Measurements from ENCODE around the gene IFNA13. TPM values are rescaled to one million over a fixed set of nuclear protein-coding genes. Genes with fewer than 3 reads are reported as not detected.

The IFNA13 gene
- not detected in 2 replicates for total RNA-seq (2014; rRNA removed; shearing (Covaris generic))
- polyA plus RNA-seq (2015; cell fraction: cytosol; rRNA removed) = not detected in 2 replicates
- polyA plus RNA-seq (2015; cell fraction: nucleus; rRNA removed) = not detected in 2 replicates

DNA sequence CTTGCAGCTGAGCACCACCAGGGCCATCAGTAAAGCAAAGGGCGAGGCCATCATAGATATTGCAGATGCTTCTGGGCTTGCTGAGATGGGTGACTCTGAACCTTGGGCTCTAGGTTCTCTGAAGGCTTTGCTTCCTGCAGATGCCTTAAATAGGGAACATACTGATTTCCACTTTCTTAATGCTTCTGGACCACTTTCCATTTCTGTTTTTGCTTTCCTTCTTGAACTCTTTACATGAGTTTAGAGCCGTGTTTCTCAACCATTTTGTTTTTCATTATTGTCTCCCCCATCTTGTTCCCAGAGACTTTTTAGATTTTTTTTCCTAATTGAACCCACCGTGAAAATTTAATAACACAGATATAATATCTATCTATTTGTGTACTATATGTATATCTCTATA is at the start of gene IFNA13:
TSS of gene IFNA13 (minus strand) at position 101 of the 400 bp plus-strand sequence. CDS start at position 54, 47 bp downstream.
- in situ Hi-C loops (cut with HindIII; ENCODE audit: low pct_unique_long_range_greater_than_20kb, low sequenced_read_pairs) = no loop called here
- no peak for DNase-seq (ENCODE audit: low read depth, low spot score)

DNA sequence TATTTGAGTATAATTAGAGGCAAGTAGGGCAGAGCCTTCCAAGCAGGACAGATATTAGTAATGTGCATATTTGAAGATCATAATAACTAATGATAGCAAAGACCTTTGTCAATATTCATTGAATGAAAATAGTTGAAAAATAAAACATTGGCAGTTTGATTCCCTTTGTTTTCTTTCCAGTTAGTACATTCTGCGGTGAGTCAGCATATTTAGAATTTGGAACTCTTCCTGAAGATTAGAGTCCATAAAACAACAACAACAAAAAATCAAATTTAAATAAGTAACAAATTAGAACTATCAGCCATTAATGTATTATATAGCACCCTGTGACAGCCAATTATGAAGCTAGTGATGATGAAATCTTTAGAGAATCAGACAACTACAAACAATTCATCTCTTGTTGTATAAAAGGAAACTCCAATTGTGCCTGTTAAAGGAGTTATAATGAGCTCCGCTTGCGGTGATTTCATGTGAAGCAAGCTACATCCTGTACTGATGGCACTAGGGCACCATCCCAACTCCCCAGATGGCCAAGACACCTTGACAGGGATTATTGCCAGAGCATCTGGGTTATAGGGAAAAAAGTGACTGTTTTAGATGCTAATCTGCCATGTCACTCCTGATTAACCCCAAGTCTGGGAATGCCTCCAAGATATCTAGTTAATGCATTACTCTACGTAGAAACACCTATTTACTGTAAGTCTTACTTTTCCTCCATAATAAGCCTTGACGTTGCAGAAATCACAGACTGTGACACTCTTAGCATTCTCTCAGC is 47.8 kb upstream of the IFNA13 start:
- in situ Hi-C loops (cut with HindIII; ENCODE audit: low pct_unique_long_range_greater_than_20kb, low sequenced_read_pairs) = no loop called here
- DNase-seq (ENCODE audit: low read depth, low spot score) = no peak

DNA sequence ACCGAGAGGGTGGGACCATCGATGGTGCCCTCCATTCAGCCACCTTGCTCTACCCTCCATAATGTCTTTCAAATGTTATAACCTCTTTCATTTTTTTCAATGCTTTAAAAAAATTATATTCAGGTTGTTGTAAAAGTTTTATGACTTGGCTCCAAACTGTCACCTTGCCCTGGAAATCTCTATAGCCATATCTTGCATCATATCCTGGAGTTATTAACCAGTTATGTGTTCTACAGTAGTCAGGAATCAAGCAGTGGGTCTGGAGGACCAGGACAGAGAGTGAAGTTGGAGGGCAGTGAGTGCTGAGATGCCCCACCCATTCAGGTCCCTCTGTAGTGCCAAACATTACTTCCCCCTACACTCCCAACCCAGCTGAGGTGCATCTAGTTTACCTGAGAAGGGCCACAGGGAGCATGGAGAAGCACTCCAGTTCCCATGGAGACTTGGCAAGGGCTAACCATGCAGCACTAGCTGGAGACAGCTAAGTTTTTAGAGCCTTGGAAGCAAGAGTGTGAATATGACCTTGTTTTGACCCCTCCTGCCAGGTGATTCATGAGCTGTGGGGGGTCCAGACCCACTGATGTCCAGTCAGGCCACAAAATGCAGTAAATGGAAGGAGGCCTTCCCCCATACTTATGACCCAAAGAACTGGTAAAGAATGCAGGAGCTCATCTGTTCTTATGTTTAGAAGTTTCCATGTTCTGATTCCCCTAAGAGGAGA is 46.5 kb upstream of the IFNA13 start:
- in situ Hi-C loops (cut with HindIII; ENCODE audit: low pct_unique_long_range_greater_than_20kb, low sequenced_read_pairs) = no loop called here
- DNase-seq (ENCODE audit: low read depth, low spot score) = no peak

DNA sequence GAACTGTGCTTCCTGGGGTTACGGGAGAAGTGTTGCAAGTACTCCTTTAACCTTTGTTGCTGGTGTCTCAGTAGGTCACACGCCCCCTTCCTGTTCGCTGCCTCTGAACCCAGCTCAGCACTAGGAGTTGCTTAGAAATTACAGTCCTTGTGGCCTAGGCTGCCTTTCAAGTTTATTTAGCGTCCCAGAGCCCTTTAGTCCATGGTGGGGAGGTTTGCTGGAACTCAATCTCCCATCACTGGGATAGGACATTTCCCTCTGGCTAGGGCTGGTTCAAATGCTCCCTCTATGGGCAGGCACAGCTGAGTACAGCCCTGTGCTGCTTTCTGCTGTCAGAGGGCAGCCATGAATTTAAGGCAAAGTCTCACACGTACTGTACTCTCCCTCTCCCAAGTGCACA is 45.8 kb upstream of the IFNA13 start:
- in situ Hi-C loops (cut with HindIII; ENCODE audit: low pct_unique_long_range_greater_than_20kb, low sequenced_read_pairs) = no loop called here

DNA sequence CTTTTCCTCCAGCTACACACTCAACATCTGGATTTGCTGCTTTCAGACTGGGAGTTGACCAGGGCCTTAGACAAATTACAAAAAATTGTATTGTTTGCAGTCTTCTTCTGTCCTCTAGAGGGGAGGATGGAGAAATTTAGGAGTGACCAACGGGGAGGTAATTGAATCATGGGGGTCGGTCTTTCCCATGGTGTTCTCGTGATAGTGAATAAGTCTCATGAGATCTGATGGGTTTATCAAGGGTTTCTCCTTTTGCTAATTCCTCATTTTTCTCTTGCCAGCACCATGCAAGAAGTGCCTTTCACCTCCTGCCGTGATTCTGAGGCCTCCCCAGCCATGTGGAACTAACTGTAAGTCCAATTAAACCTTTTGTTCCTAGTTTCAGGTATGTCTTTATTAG is 45.3 kb upstream of the IFNA13 start:
- no peak for DNase-seq (ENCODE audit: low read depth, low spot score)
- in situ Hi-C loops (cut with HindIII; ENCODE audit: low pct_unique_long_range_greater_than_20kb, low sequenced_read_pairs) = no loop called here

More for the DNA sequence above, 45.8 kb upstream of the IFNA13 start:
- DNase-seq (ENCODE audit: low read depth, low spot score) = peak; percentile 53

DNA sequence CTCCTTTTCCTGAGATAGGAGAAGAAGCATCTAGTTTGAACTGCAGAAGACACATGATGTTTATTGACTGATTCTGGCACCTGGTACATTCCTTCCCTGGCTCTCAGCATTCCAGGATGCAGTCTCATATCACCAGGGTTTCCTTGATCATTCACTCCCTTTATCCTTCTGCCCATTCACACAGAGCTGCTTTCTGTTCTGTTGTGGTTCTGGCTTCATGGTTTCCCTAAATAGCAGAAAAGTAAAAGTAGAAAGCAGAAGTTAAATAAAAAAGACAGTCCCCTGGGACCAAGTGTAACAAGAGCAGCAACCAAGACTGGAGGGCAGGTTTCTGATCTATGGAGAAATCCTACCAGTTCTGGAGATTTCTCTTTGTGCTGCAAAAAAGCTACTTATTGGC is 44.2 kb upstream of the IFNA13 start:
- in situ Hi-C loops (cut with HindIII; ENCODE audit: low pct_unique_long_range_greater_than_20kb, low sequenced_read_pairs) = no loop called here
- DNase-seq (ENCODE audit: low read depth, low spot score) = no peak

DNA sequence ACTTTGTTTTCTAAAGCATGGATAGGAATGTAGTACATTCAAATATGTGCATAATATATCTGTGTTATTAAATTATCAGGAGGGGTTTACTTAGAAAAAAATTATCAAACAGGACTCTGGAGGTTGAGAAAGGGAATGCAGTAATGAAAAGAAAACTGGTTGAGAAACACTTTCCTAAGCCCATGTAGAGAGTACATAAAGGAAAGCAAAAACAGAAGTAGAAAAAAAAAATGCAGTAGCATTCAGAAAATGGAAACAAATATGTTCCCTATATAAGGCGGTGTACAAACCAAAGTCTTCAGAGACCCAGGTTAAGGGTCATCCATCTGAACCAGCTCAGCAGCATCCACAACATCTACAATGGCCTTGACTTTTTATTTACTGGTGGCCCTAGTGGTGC is 41.0 kb upstream of the IFNA13 start, which contains the start of gene IFNA8:
TSS of gene IFNA8 (plus strand) at position 301 of the 400 bp plus-strand sequence. CDS start at position 361, 60 bp downstream.
- in situ Hi-C loops (cut with HindIII; ENCODE audit: low pct_unique_long_range_greater_than_20kb, low sequenced_read_pairs) = no loop called here
- no peak for DNase-seq (ENCODE audit: low read depth, low spot score)

DNA sequence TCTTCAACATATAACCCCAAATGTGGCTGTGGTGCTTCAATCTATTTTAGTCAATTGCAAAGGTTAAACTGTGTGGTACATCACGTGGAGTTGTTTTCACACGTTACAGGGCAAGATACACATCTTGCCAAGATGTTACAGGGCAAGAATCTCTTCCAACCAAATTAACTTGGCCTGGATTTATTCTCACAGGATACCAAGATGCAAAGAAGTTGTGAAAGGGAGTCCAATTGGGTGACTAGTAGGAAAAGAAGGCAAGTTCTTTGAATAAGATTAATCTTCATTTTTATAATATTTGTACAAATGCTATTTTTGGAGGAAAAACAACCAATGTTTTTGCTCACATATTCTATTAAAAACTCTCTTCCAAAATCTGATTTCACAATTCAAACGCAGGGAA is 36.3 kb upstream of the IFNA13 start:
- no peak for DNase-seq (ENCODE audit: low read depth, low spot score)
- in situ Hi-C loops (cut with HindIII; ENCODE audit: low pct_unique_long_range_greater_than_20kb, low sequenced_read_pairs) = no loop called here

DNA sequence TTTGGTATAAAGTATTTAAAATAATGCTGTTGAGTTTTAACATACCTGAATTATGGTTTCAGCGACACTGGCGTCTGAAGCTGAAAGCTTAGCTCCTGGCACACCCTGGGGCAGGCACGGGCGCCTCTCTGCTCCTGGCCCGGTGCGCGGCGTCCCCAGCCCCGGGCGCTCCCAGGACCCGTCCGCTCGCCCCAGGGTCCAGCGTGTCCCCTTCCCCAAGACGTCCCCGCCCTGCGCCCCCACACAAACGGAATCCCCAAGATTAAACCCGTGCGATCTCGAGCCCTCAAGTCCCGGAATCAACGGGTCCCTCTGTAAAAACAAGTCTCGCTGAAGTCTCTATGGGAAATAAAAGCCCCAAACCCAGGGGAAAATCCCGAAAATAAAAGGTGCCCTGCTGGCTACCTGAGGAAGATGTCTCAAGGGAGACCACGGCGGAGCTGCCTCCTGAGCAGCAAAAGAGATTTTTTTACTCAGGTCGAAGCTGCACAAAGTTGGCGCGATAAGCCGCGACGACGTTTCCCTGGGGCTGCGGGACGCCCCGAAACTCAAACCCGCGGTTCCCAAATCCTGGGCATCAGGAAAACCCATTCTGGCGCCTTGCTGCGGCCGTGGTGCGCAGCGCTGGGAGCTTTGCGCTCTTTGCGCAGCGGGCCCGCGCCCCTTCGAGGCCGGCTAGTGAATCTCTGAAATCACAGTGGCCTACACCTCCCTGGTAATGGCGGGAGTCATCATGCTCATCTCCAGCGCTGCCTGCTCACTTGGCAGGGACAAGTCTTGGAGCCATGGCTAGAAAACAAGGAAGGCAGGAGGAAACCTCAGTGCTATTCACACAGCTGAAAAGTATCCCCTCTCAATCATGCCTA is 34.8 kb upstream of the IFNA13 start:
- DNase-seq (ENCODE audit: low read depth, low spot score) = peak; percentile 19
- in situ Hi-C loops (cut with HindIII; ENCODE audit: low pct_unique_long_range_greater_than_20kb, low sequenced_read_pairs) = no loop called here

DNA sequence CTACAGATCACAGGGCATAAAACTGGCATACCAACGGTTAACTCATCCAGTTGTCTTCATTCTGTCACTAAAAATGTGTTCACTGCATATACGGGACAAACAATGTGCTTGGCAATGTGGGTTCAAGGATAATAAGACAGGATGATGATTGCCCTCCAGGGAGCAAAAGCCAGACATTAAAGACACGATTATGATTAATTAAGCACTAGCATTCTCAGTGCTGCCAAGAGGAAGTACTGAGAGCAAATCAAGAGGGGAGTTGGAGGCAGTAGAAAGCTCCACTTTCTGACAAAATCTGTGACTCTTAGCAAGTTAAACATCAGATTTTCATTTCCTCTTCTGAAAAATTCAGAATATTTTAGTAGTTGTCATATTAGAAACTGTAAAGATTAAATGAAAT is 32.1 kb upstream of the IFNA13 start:
- DNase-seq (ENCODE audit: low read depth, low spot score) = no peak
- in situ Hi-C loops (cut with HindIII; ENCODE audit: low pct_unique_long_range_greater_than_20kb, low sequenced_read_pairs) = no loop called here

DNA sequence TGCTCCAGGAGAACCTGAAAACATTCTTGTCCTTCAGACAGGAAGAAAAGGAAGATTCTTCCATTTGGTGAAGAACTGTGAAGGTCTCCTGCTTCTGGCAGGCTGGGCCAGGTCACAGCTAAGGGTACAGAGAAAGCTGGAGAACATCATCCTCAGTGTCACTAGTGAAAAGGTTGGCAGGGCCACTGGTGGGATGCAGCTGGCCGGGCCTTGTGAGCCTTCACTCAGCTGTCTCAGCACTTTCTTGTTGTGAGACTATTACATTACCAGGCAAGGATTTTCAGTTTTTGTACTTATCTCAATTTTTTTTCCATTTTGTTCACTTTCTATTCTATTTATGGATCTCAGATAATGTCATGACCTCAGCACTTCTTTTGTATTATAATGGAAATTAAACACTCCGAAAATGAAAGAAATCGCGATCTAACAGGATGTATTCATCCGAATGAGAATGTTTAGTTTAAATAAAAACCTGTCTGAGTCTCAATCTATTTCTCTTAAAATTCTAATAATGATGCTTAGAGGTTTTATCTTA is 31.2 kb upstream of the IFNA13 start:
- in situ Hi-C loops (cut with HindIII; ENCODE audit: low pct_unique_long_range_greater_than_20kb, low sequenced_read_pairs) = no loop called here
- no peak for DNase-seq (ENCODE audit: low read depth, low spot score)

DNA sequence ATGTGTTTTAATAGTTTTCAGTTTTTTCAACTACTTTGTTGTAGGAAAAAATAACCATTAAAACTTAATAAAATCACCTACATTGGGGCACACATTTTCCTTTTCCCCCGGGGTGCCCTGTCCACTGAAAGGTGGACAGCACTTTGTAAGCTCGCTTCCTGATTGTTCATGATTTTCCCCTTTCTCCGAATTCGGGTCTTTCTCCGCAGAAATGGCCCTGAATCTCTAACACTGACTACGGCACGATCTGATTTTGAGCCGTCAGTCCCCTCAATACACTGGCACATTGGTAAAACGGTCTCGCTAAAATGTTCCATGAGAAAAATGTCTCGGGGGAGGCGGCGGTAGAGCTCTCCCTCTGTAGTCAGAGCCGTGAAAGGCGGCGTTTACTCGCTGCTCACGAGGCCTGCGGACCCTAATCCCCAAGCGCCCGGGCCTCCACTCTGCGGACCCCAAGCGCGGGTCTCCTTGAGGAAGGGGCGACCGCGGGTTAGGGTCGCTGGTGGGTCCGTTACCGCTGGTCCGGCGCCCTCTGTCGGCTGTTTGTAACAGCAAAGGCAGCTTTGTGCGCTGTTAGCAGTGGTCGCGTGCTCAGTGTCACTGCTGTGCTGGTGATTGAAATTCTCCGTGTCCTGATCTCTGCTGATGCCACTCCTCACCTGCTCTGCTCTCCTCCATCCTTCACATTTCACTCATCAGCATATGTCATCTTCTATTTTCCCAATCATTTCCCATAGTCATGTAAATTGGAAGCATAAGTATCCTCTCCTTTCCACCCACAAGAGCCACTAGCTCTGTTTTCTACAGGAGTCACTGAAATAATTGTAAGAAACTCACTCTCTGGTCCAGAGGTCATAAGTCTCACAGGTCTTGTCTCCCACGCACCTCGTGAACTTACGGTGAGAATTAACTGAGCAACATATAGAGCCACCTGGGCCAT is 28.2 kb upstream of the IFNA13 start:
- in situ Hi-C loops (cut with HindIII; ENCODE audit: low pct_unique_long_range_greater_than_20kb, low sequenced_read_pairs) = no loop called here
- DNase-seq (ENCODE audit: low read depth, low spot score) = peak; percentile 48

DNA sequence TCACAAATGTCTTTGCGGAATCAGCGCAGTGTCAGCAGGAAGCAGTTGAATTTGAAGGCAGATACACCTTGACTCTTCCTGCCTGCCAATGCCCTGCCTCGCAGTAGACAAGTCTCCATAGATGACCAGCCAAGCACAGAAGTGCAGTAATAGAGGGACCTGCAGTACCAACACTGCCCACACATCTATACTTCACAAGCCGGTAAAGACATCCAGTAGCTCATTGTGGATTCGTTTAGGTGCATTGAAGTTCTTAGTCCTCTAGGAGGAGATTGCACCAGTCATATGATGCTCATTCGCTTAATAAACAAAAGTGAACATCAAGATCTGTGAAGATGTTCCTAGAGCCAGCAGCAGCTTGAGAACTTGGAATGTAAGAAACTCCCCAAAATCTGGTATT is 24.4 kb upstream of the IFNA13 start:
- peak; percentile 69 for DNase-seq (ENCODE audit: low read depth, low spot score)
- in situ Hi-C loops (cut with HindIII; ENCODE audit: low pct_unique_long_range_greater_than_20kb, low sequenced_read_pairs) = no loop called here

DNA sequence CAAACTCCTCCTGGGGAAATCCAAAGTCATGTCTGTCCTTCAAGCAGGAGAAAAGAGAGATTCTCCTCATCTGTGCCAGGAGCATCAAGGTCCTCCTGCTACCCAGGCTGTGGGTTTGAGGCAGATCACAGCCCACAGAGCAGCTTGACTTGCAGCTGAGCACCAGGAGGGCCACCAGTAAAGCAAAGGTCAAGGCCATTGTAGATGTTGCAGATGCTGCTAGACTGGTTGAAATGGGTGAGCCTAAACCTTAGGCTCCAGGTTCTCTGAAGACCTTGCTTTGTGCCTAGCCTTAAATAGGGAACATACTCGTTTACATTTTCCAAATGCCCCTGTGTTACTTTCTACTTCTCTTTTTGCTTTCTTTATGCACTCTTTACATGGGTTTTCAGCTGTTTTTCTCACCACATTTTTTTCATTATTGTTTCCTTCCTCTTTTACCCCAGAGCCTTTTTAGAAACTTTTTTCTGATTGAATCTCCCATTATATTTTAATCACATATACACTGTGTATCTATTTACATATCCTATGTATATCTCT is 17.3 kb upstream of the IFNA13 start, which contains the start of gene IFNA2:
TSS of gene IFNA2 (minus strand) at position 268 of the 540 bp plus-strand sequence. CDS start at position 199, 69 bp downstream.
- no peak for DNase-seq (ENCODE audit: low read depth, low spot score)
- in situ Hi-C loops (cut with HindIII; ENCODE audit: low pct_unique_long_range_greater_than_20kb, low sequenced_read_pairs) = no loop called here

DNA sequence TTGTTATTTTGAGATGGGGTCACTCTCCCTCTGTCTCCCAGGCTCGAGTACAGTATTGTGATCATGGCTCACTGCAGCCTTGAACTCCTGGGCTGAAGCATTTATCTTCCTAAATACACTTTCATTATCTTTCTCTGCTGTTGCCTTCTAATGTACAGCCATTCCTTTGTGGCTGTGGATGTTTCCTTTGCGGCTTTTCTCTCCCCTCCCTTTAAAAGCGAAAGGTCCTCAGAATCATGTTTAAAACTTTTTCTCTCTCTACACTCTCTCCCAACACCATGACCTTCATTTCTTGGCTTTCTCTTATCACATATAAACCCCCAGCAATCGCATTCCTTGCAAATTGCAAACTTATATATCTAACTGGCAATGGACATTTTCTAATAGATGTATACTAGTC is 15.8 kb upstream of the IFNA13 start:
- no peak for DNase-seq (ENCODE audit: low read depth, low spot score)
- in situ Hi-C loops (cut with HindIII; ENCODE audit: low pct_unique_long_range_greater_than_20kb, low sequenced_read_pairs) = no loop called here
